IMR-90 (cell line): Measurements from ENCODE around the gene KRT80.

Experiments used
- BHLHE40 ChIP-seq: fragments of 150-350 bp; IDR thresholded peaks from 2 replicates; pipeline ENCODE4 v1.6.1; 2016; ENCODE audit warnings: mild to moderate bottlenecking, low read depth, low read length
- CEBPB ChIP-seq: IDR thresholded peaks from 2 replicates; pipeline ENCODE4 v1.6.1; 2012; ENCODE audit warnings: low read depth, low read length, improper control_type of control experiment
- CTCF ChIP-seq: conservative IDR thresholded peaks from 2 replicates; pipeline ENCODE4 v1.5.1; 2012; ENCODE audit warnings: mild to moderate bottlenecking, low read depth, low read length, improper control_type of control experiment

GRCh38 chr12:52239767-52240166 lies 48.0 kb upstream of the KRT80 start:
- TF ChIP-seq CEBPB (no peak), CTCF (no peak), BHLHE40 (no peak)
